ENCODE results near the gene ERGIC3.

ERGIC3 gene

DNA sequence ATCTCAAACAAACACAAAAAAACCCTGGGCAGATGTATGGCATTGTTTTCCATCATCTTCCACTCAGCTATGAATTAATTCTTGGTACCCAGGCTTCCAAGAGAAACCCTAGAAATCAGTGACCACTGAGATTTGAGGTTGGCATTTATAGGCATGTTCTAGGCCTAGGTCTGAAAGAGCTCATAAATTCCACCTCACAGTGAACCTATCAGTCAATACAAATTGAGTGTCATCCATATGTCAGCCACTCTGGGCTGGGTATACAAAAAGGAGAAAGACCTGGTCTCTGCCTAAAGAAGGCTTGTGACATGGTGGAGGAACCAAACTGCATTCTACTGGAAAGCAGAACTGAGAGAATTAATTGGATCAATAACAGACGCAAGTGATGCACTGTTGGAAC, 42.6 kb upstream of the ERGIC3 start:
- TF ChIP-seq, protein P1, sequence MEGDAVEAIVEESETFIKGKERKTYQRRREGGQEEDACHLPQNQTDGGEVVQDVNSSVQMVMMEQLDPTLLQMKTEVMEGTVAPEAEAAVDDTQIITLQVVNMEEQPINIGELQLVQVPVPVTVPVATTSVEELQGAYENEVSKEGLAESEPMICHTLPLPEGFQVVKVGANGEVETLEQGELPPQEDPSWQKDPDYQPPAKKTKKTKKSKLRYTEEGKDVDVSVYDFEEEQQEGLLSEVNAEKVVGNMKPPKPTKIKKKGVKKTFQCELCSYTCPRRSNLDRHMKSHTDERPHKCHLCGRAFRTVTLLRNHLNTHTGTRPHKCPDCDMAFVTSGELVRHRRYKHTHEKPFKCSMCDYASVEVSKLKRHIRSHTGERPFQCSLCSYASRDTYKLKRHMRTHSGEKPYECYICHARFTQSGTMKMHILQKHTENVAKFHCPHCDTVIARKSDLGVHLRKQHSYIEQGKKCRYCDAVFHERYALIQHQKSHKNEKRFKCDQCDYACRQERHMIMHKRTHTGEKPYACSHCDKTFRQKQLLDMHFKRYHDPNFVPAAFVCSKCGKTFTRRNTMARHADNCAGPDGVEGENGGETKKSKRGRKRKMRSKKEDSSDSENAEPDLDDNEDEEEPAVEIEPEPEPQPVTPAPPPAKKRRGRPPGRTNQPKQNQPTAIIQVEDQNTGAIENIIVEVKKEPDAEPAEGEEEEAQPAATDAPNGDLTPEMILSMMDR (IDR thresholded peaks at IDR 0.05; ENCODE audit: poor library complexity, severe bottlenecking), result no peak
- Histone ChIP-seq H3K9me3 (ENCODE audit: severe bottlenecking) (no peaks in the 10 kb centered on the region), H3K4me3 (ENCODE audit: severe bottlenecking) (no peak overlapping the region), H3K36me3 (ENCODE audit: low read depth) (peaks cover 98% of the 10 kb centered on the region), H3K4me1 (ENCODE audit: insufficient read depth, poor library complexity, severe bottlenecking) (no peaks in the 10 kb centered on the region), H3K27me3 (ENCODE audit: insufficient read depth, poor library complexity, severe bottlenecking) (no peaks in the 10 kb centered on the region), H3K27ac (ENCODE audit: poor library complexity, severe bottlenecking) (no peak overlapping the region)
- no peak for DNase-seq (ENCODE audit: low spot score)
- no peak for ATAC-seq (ENCODE audit: low read depth)

- DNase-seq (ENCODE audit: low spot score), result peak; percentile 68
- H3K27me3 ChIP-seq (ENCODE audit: insufficient read depth, poor library complexity, severe bottlenecking), result no peaks in the 10 kb centered on the region
- no peaks in the 10 kb centered on the region for H3K9me3 ChIP-seq (ENCODE audit: severe bottlenecking)
- no peaks in the 10 kb centered on the region for H3K4me1 ChIP-seq (ENCODE audit: insufficient read depth, poor library complexity, severe bottlenecking)
- no peak for ATAC-seq (ENCODE audit: low read depth)
- H3K36me3 ChIP-seq (ENCODE audit: low read depth), result peaks cover 100% of the 10 kb centered on the region
- H3K27ac ChIP-seq (ENCODE audit: poor library complexity, severe bottlenecking), result no peak overlapping the region
- no peak overlapping the region for H3K4me3 ChIP-seq (ENCODE audit: severe bottlenecking)
- TF ChIP-seq, protein P1 (IDR thresholded peaks at IDR 0.05; ENCODE audit: poor library complexity, severe bottlenecking), result no peak
Observed at GRCh38 chr20:35502352-35502751, 39.5 kb upstream of the ERGIC3 start.

GRCh38 chr20:35503281-35503680, 38.6 kb upstream of the ERGIC3 start:
- DNase-seq (ENCODE audit: low spot score), result peak; percentile 82
- H3K4me3 ChIP-seq (ENCODE audit: severe bottlenecking), result no peak overlapping the region
- no peaks in the 10 kb centered on the region for H3K9me3 ChIP-seq (ENCODE audit: severe bottlenecking)
- TF ChIP-seq, protein P1 (IDR thresholded peaks at IDR 0.05; ENCODE audit: poor library complexity, severe bottlenecking), result no peak
- no peaks in the 10 kb centered on the region for H3K27me3 ChIP-seq (ENCODE audit: insufficient read depth, poor library complexity, severe bottlenecking)
- no peak overlapping the region for H3K27ac ChIP-seq (ENCODE audit: poor library complexity, severe bottlenecking)
- no peaks in the 10 kb centered on the region for H3K4me1 ChIP-seq (ENCODE audit: insufficient read depth, poor library complexity, severe bottlenecking)
- no peak for ATAC-seq (ENCODE audit: low read depth)
- H3K36me3 ChIP-seq (ENCODE audit: low read depth), result peaks cover 100% of the 10 kb centered on the region

DNA sequence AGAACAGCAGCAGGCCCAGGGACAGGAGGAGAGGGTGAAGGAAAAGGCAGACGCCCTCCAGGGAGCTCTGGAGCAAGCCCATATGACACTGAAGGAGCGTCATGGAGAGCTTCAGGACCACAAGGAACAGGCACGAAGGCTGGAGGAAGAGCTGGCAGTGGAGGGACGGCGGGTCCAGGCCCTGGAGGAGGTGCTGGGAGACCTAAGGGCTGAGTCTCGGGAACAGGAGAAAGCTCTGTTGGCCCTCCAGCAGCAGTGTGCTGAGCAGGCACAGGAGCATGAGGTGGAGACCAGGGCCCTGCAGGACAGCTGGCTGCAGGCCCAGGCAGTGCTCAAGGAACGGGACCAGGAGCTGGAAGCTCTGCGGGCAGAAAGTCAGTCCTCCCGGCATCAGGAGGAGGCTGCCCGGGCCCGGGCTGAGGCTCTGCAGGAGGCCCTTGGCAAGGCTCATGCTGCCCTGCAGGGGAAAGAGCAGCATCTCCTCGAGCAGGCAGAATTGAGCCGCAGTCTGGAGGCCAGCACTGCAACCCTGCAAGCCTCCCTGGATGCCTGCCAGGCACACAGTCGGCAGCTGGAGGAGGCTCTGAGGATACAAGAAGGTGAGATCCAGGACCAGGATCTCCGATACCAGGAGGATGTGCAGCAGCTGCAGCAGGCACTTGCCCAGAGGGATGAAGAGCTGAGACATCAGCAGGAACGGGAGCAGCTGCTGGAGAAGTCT, 37.9 kb upstream of the ERGIC3 start:
- TF ChIP-seq, protein P1 (IDR thresholded peaks at IDR 0.05; ENCODE audit: poor library complexity, severe bottlenecking), result no peak
- Histone ChIP-seq H3K27ac (ENCODE audit: poor library complexity, severe bottlenecking) (no peak overlapping the region), H3K4me1 (ENCODE audit: insufficient read depth, poor library complexity, severe bottlenecking) (no peaks in the 10 kb centered on the region), H3K4me3 (ENCODE audit: severe bottlenecking) (no peak overlapping the region), H3K36me3 (ENCODE audit: low read depth) (peaks cover 100% of the 10 kb centered on the region), H3K9me3 (ENCODE audit: severe bottlenecking) (no peaks in the 10 kb centered on the region), H3K27me3 (ENCODE audit: insufficient read depth, poor library complexity, severe bottlenecking) (no peaks in the 10 kb centered on the region)
- ATAC-seq (ENCODE audit: low read depth), result no peak
- peak; percentile 80 for DNase-seq (ENCODE audit: low spot score)

DNA sequence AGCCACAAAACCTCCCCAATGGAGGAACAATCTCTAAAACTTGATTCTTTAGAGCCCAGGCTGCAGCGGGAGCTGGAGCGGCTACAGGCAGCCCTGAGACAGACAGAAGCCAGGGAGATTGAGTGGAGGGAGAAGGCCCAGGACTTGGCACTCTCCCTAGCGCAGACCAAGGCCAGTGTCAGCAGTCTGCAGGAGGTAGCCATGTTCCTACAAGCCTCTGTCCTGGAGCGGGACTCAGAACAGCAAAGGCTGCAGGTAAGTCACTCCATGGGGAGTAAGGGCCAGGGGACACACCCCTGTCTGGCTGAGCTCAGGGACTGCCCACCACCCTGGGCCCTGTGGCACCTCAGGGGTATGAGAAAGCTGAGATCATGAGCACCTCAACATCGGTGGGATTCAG, 37.1 kb upstream of the ERGIC3 start:
- H3K36me3 ChIP-seq (ENCODE audit: low read depth), result peaks cover 100% of the 10 kb centered on the region
- H3K4me1 ChIP-seq (ENCODE audit: insufficient read depth, poor library complexity, severe bottlenecking), result no peaks in the 10 kb centered on the region
- peak; percentile 69 for DNase-seq (ENCODE audit: low spot score)
- no peaks in the 10 kb centered on the region for H3K9me3 ChIP-seq (ENCODE audit: severe bottlenecking)
- no peaks in the 10 kb centered on the region for H3K27me3 ChIP-seq (ENCODE audit: insufficient read depth, poor library complexity, severe bottlenecking)
- no peak overlapping the region for H3K27ac ChIP-seq (ENCODE audit: poor library complexity, severe bottlenecking)
- TF ChIP-seq, protein P1 (IDR thresholded peaks at IDR 0.05; ENCODE audit: poor library complexity, severe bottlenecking), result no peak
- no peak overlapping the region for H3K4me3 ChIP-seq (ENCODE audit: severe bottlenecking)
- ATAC-seq (ENCODE audit: low read depth), result no peak
